A549 (cell line): ENCODE results near the gene SLC16A7. TPM values are rescaled to one million over a fixed set of nuclear protein-coding genes. Genes with fewer than 3 reads are reported as not detected.

Source experiments
- ATAC-seq, 2 experiments: fragments of 200-7000 bp in 1 of 2; fragments of >200 bp in 1 of 2; cut with Nextera tagmentation in 1 of 2; cut with Tn5 transposase in 1 of 2; 3 replicates each; pipeline versions ENCODE4 v1.8.0 to v1.9.1; 2018 to 2020; ENCODE audit warnings: mild to moderate bottlenecking in 1 of 2, moderate library complexity in 1 of 2
- CTCF ChIA-PET: fragments of 300-600 bp; sonication (Branson Sonifier 250); formaldehyde crosslinking; extraction: SDS; loops from one replicate; lab custom pipeline; 2021; ENCODE audit warnings: antibody characterized with exemption, inconsistent platforms; lab: Yijun Ruan, JAX
- POLR2A ChIA-PET: fragments of 350-600 bp; formaldehyde crosslinking; extraction: SDS; loops from one replicate; lab custom pipeline; 2021; ENCODE audit warnings: antibody characterized with exemption, inconsistent platforms; lab: Yijun Ruan, JAX
- DNase-seq, 2 experiments: peaks; one replicate each; pipeline versions ENCODE4 v3.0.0 to v3.0.0-alpha.2; 2011 to 2016; ENCODE audit warnings: low read depth in 1 of 2, low spot score in 1 of 2
- FAIRE-seq: peaks from 2 replicates; lab custom pipeline; 2011; peaks lifted over from hg19 to GRCh38; lab: Jason Lieb, UNC
- H3K27ac ChIP-seq, 2 experiments: fragments of >200 bp; sonication (Bioruptor Twin); formaldehyde crosslinking; 3 replicates each; pipeline ENCODE4 v1.5.1; 2016 to 2017
- H3K4me1 ChIP-seq: fragments of >200 bp; sonication (Bioruptor Twin); formaldehyde crosslinking; 3 replicates; pipeline ENCODE4 v1.6.1; 2016
- H3K4me2 ChIP-seq: fragments of >200 bp; sonication (Bioruptor Twin); formaldehyde crosslinking; 3 replicates; pipeline ENCODE4 v1.6.1; 2016
- H3K4me3 ChIP-seq: fragments of >200 bp; sonication (Bioruptor Twin); formaldehyde crosslinking; 3 replicates; pipeline ENCODE4 v1.5.1; 2016
- H3K9me3 ChIP-seq: fragments of >200 bp; sonication (Bioruptor Twin); formaldehyde crosslinking; 3 replicates; pipeline ENCODE4 v1.6.1; 2016
- ATOH8 ChIP-seq: fragments of 250-450 bp; sonication (Bioruptor Pico); IDR thresholded peaks from 2 replicates; pipeline ENCODE4 v1.5.0; 2020; ENCODE audit warnings: low read depth, mild to moderate bottlenecking, moderate library complexity
- CBX2 ChIP-seq: fragments of 200-600 bp; sonication (generic); IDR thresholded peaks from 2 replicates; pipeline ENCODE4 v1.6.1; 2016; ENCODE audit warnings: low read depth, mild to moderate bottlenecking, borderline replicate concordance
- CBX8 ChIP-seq: fragments of 200-600 bp; sonication (generic); IDR thresholded peaks from 2 replicates; pipeline ENCODE4 v1.6.1; 2016
- CEBPB ChIP-seq, 2 experiments: fragments of >200 bp in 1 of 2; sonication (Bioruptor Twin) in 1 of 2; formaldehyde crosslinking in 1 of 2; IDR thresholded peaks; 2 replicates each; pipeline ENCODE4 v1.6.1; 2012 to 2016
- CHD2 ChIP-seq: fragments of 150-350 bp; IDR thresholded peaks from 2 replicates; pipeline ENCODE4 v1.6.1; 2014; ENCODE audit warnings: low read length; ENCODE audit not compliant: partially characterized antibody
- CHD4 ChIP-seq: fragments of 200-600 bp; sonication (generic); IDR thresholded peaks from 2 replicates; pipeline ENCODE4 v1.6.1; 2016; ENCODE audit warnings: antibody characterized with exemption, mild to moderate bottlenecking, borderline replicate concordance
- EHF ChIP-seq: fragments of 250-450 bp; sonication (Bioruptor Pico); IDR thresholded peaks from 2 replicates; pipeline ENCODE4 v1.5.0; 2020; ENCODE audit warnings: mild to moderate bottlenecking
- EP300 ChIP-seq, 2 experiments: fragments of >200 bp; sonication (Bioruptor Twin); formaldehyde crosslinking; IDR thresholded peaks; 2 replicates in 1 of 2; 3 replicates in 1 of 2; pipeline ENCODE4 v1.6.1; 2016 to 2017
- FOXS1 ChIP-seq: fragments of 250-450 bp; sonication (Bioruptor Pico); IDR thresholded peaks from 2 replicates; pipeline ENCODE4 v1.5.0; 2020; ENCODE audit warnings: mild to moderate bottlenecking, moderate library complexity
- GATA3 ChIP-seq: IDR thresholded peaks from 2 replicates; pipeline ENCODE4 v1.6.1; 2012; ENCODE audit warnings: borderline replicate concordance
- HMGXB4 ChIP-seq: fragments of 250-450 bp; sonication (Bioruptor Pico); IDR thresholded peaks from 2 replicates; pipeline ENCODE4 v1.5.0; 2021; ENCODE audit warnings: mild to moderate bottlenecking, moderate library complexity, borderline replicate concordance
- HOXA7 ChIP-seq: fragments of 250-450 bp; sonication (Bioruptor Pico); IDR thresholded peaks from 2 replicates; pipeline ENCODE4 v1.5.0; 2020; ENCODE audit warnings: mild to moderate bottlenecking, moderate library complexity
- JUN ChIP-seq, 2 experiments: fragments of >200 bp; sonication (Bioruptor Twin); formaldehyde crosslinking; IDR thresholded peaks; 2 replicates in 1 of 2; 3 replicates in 1 of 2; pipeline ENCODE4 v1.6.1; 2016 to 2017
- KDM1A ChIP-seq: fragments of 200-600 bp; sonication (generic); IDR thresholded peaks from 2 replicates; pipeline ENCODE4 v1.6.1; 2016; ENCODE audit warnings: low read depth, mild to moderate bottlenecking
- KDM5A ChIP-seq: fragments of 200-600 bp; sonication (generic); IDR thresholded peaks from 2 replicates; pipeline ENCODE4 v1.6.1; 2016; ENCODE audit warnings: antibody characterized with exemption, mild to moderate bottlenecking
- MAFK ChIP-seq: fragments of 450-650 bp; IDR thresholded peaks from 2 replicates; pipeline ENCODE4 v1.6.1; 2014; ENCODE audit not compliant: partially characterized antibody
- MAZ ChIP-seq: fragments of 150-350 bp; IDR thresholded peaks from 2 replicates; pipeline ENCODE4 v1.6.1; 2014; ENCODE audit warnings: antibody characterized with exemption, low read depth, low read length, borderline replicate concordance
- MYC ChIP-seq: IDR thresholded peaks from 2 replicates; pipeline ENCODE4 v1.6.1; 2012; ENCODE audit warnings: mild to moderate bottlenecking, inconsistent platforms, low read length, improper control_type of control experiment, borderline replicate concordance
- NFE2L2 ChIP-seq: fragments of 150-350 bp; conservative IDR thresholded peaks from 2 replicates; pipeline ENCODE4 v1.6.1; 2014; ENCODE audit warnings: low read length
- NPAS2 ChIP-seq: fragments of 250-450 bp; sonication (Bioruptor Pico); IDR thresholded peaks from 2 replicates; pipeline ENCODE4 v1.8.0; 2022; ENCODE audit warnings: mild to moderate bottlenecking, moderate library complexity, borderline replicate concordance
- NR3C1 ChIP-seq: fragments of >200 bp; sonication (Bioruptor Twin); formaldehyde crosslinking; IDR thresholded peaks from 3 replicates; pipeline ENCODE4 v1.6.1; 2017
- PBX3 ChIP-seq: IDR thresholded peaks from 2 replicates; pipeline ENCODE4 v1.6.1; 2012
- SREBF2 ChIP-seq: fragments of 450-650 bp; IDR thresholded peaks from 2 replicates; pipeline ENCODE4 v1.6.1; 2014; ENCODE audit warnings: mild to moderate bottlenecking, moderate library complexity
- TFCP2L1 ChIP-seq: fragments of 250-450 bp; sonication (Bioruptor Pico); IDR thresholded peaks from 2 replicates; pipeline ENCODE4 v1.5.0; 2021; ENCODE audit warnings: mild to moderate bottlenecking
- ZC3H11A ChIP-seq: fragments of 450-650 bp; IDR thresholded peaks from 2 replicates; pipeline ENCODE4 v1.6.1; 2014; ENCODE audit warnings: antibody characterized with exemption, mild to moderate bottlenecking
- ZNF302 ChIP-seq: fragments of 250-450 bp; sonication (Bioruptor Pico); IDR thresholded peaks from 2 replicates; pipeline ENCODE4 v1.9.0; 2021; ENCODE audit warnings: inconsistent platforms, mild to moderate bottlenecking, moderate library complexity
- WGBS: methylation state at CpG from one replicate; pipeline ENCODE4 v1.1.6; 2017; ENCODE audit errors: missing lambda C conversion rate; 5-methylcytosine and 5-hydroxymethylcytosine counted together
- polyA plus RNA-seq, 4 experiments: library from polyadenylated mRNA; depleted of rRNA in 3 of 4; stranded (reverse); fragments of >200 nt; fragmentation: RNase III in 1 of 4; extraction: RNeasy Plus Mini Kit Qiagen cat#74134 plus additional on column Dnase treatment in 1 of 4; gene quantifications; 2 replicates in 3 of 4; 3 replicates in 1 of 4; pipeline ENCODE4 v1.2.3, GENCODE V29; 2011 to 2017

Gene SLC16A7
- polyA plus RNA-seq, 2 of the 4 experiments (the other 2 are of a cell fraction): 0.14 to 0.23 TPM

- 56% methylated on average over 2 of the region's 2 CpGs for WGBS
- ChIA-PET CTCF (no interaction called here), POLR2A (no interaction called here)
- no peaks in the 10 kb centered on the region for H3K4me1 ChIP-seq
- no peak overlapping the region for H3K27ac ChIP-seq
- no peak for FAIRE-seq
- 0 out of 3 replicates have a peak, but pooled peaks cover 3% of the 10 kb centered on the region for H3K9me3 ChIP-seq
- no peak overlapping the region for H3K4me3 ChIP-seq
- H3K4me2 ChIP-seq: no peak overlapping the region
- no peak for DNase-seq
- TF ChIP-seq CEBPB (IDR thresholded peaks at IDR 0.05) (no peak), CBX2 (no peak), JUN (IDR thresholded peaks at IDR 0.05) (no peak), GATA3 (no peak), ATOH8 (CRISPR knock-in tag) (no peak), PBX3 (no peak), MAZ (no peak), TFCP2L1 (no peak), NFE2L2 (no peak)
- ATAC-seq: no peak
Measured at GRCh38 chr12:59715434-59715833, 119.6 kb downstream of the SLC16A7 start.

- Histone ChIP-seq H3K4me1 (no peaks in the 10 kb centered on the region), H3K4me2 (no peak overlapping the region), H3K4me3 (no peak overlapping the region), H3K9me3 (0 out of 3 replicates have a peak, but pooled peaks cover 3% of the 10 kb centered on the region), H3K27ac (no peak overlapping the region)
- 58% methylated on average over 4 of the region's 4 CpGs for WGBS
- DNase-seq (no peak), FAIRE-seq (no peak), ATAC-seq (no peak)
- ChIA-PET CTCF (no interaction called here), POLR2A (no interaction called here)
- no peak for TF ChIP-seq SREBF2
- no peak for TF ChIP-seq CHD2
Measured at GRCh38 chr12:59716043-59716442, 120.2 kb downstream of the SLC16A7 start.

GRCh38 chr12:59717436-59717835, 121.6 kb downstream of the SLC16A7 start:
- ChIA-PET POLR2A (no interaction called here), CTCF (no interaction called here)
- Histone ChIP-seq H3K4me2 (no peak overlapping the region), H3K9me3 (0 out of 3 replicates have a peak, but pooled peaks cover 3% of the 10 kb centered on the region), H3K4me3 (no peak overlapping the region), H3K27ac (no peak overlapping the region), H3K4me1 (no peaks in the 10 kb centered on the region)
- no peak for FAIRE-seq
- TF ChIP-seq EP300 (IDR thresholded peaks at IDR 0.05) (no peak), HMGXB4 (CRISPR knock-in tag) (no peak), MYC (no peak), KDM5A (no peak), NR3C1 (no peak), CBX8 (no peak)
- no peak for DNase-seq
- ATAC-seq: no peak
- 7% methylated on average over 2 of the region's 2 CpGs for WGBS

- no peak for DNase-seq
- WGBS: 5% methylated on average over 2 of the region's 2 CpGs
- Histone ChIP-seq H3K27ac (no peak overlapping the region), H3K4me3 (no peak overlapping the region), H3K4me1 (no peaks in the 10 kb centered on the region), H3K9me3 (no peaks in the 10 kb centered on the region), H3K4me2 (no peak overlapping the region)
- no peak for TF ChIP-seq MYC
- no peak for TF ChIP-seq NPAS2 (CRISPR knock-in tag)
- TF ChIP-seq HMGXB4 (CRISPR knock-in tag): no peak
- TF ChIP-seq EHF: no peak
- no peak for TF ChIP-seq ATOH8 (CRISPR knock-in tag)
- no peak for TF ChIP-seq HOXA7 (CRISPR knock-in tag)
- TF ChIP-seq CHD4: no peak
- no peak for TF ChIP-seq ZC3H11A
- TF ChIP-seq MAFK: no peak
- TF ChIP-seq FOXS1 (CRISPR knock-in tag): no peak
- no peak for TF ChIP-seq CEBPB (IDR thresholded peaks at IDR 0.05)
- no peak for TF ChIP-seq GATA3
- TF ChIP-seq KDM1A: no peak
- TF ChIP-seq ZNF302 (CRISPR knock-in tag): no peak
- no peak for TF ChIP-seq MAZ
- CTCF ChIA-PET: no interaction called here
- ATAC-seq: no peak
- FAIRE-seq: no peak
- POLR2A ChIA-PET: no interaction called here
Measured at GRCh38 chr12:59719701-59720100, 123.9 kb downstream of the SLC16A7 start.
